Suprapubic skin (tissue), 4 donors: ENCODE data around the gene ATG2B.

Experiments
- EP300 ChIP-seq: sonication (generic); formaldehyde crosslinking; IDR thresholded peaks from one replicate; pipeline ENCODE4 v1.6.1; 2017; ENCODE audit warnings: antibody characterized with exemption
- POLR2A ChIP-seq, 2 donors: fragments of 450-650 bp; IDR thresholded peaks; one replicate each; pipeline ENCODE4 v1.6.1; 2017; ENCODE audit warnings: antibody characterized with exemption in 2 of 2, mild to moderate bottlenecking in 2 of 2, moderate library complexity in 2 of 2
- POLR2AphosphoS5 ChIP-seq, 3 donors: sonication (generic); formaldehyde crosslinking; IDR thresholded peaks; one replicate each; pipeline ENCODE4 v1.6.1; 2017; ENCODE audit warnings: antibody characterized with exemption in 3 of 3
- TF ChIP-seq, protein P1 (sequence below), 2 donors: fragments of 200-600 bp in 1 of 2; fragments of 450-650 bp in 1 of 2; sonication (generic) in 1 of 2; IDR thresholded peaks; one replicate each; pipeline ENCODE4 v1.5.1; 2016 to 2019; ENCODE audit warnings: antibody characterized with exemption in 2 of 2, mild to moderate bottlenecking in 1 of 2, moderate library complexity in 1 of 2

DNA sequence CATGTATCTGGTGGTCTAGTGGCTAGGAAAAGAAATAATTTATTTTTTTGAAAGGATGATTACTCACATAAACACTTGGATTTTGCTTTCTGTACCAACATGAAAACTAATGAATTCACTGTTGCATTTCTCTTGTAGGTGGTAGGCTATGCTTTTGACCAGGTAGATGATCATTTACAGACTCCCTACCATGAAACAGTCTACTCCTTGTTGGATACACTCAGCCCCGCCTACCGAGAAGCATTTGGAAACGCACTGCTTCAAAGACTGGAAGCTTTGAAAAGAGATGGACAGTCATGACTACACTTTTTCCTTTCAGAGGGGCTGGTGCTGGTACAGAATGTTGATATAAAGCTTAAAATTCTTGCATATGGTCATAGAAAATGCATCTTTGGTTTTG, 22.2 kb upstream of the ATG2B start:
- TF ChIP-seq, protein P1, sequence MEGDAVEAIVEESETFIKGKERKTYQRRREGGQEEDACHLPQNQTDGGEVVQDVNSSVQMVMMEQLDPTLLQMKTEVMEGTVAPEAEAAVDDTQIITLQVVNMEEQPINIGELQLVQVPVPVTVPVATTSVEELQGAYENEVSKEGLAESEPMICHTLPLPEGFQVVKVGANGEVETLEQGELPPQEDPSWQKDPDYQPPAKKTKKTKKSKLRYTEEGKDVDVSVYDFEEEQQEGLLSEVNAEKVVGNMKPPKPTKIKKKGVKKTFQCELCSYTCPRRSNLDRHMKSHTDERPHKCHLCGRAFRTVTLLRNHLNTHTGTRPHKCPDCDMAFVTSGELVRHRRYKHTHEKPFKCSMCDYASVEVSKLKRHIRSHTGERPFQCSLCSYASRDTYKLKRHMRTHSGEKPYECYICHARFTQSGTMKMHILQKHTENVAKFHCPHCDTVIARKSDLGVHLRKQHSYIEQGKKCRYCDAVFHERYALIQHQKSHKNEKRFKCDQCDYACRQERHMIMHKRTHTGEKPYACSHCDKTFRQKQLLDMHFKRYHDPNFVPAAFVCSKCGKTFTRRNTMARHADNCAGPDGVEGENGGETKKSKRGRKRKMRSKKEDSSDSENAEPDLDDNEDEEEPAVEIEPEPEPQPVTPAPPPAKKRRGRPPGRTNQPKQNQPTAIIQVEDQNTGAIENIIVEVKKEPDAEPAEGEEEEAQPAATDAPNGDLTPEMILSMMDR (IDR thresholded peaks at IDR 0.05): no peak
- no peak for TF ChIP-seq POLR2A (IDR thresholded peaks at IDR 0.05)
- TF ChIP-seq POLR2AphosphoS5 (IDR thresholded peaks at IDR 0.05): no peak
- no peak for TF ChIP-seq EP300
